ENCODE measurements around the gene FNDC1.

FNDC1 gene

GRCh38 chr6:159131709-159132108, 37.5 kb upstream of the FNDC1 start:
- Histone ChIP-seq H3K4me1 (ENCODE audit: control insufficient read depth, insufficient read depth, low read length) (no peaks in the 10 kb centered on the region), H3K27me3 (ENCODE audit: control insufficient read depth in 1 of 2, insufficient read depth in 2 of 2, low read length in 2 of 2) (no peaks in the 10 kb centered on the region), H3K9me3 (ENCODE audit: control insufficient read depth in 2 of 2, low read length in 2 of 2) (no peaks in the 10 kb centered on the region), H3K4me3 (ENCODE audit: low read length in 2 of 2) (no peak overlapping the region), H3K36me3 (ENCODE audit: control insufficient read depth in 2 of 2, insufficient read depth in 2 of 2, low read length in 2 of 2) (no peaks in the 10 kb centered on the region), H3K9ac (ENCODE audit: low read length in 2 of 2) (no peak overlapping the region), H3K27ac (ENCODE audit: low read length) (no peak overlapping the region)

- no peak overlapping the region for H3K9ac ChIP-seq (ENCODE audit: low read length in 2 of 2)
- no peaks in the 10 kb centered on the region for H3K4me1 ChIP-seq (ENCODE audit: control insufficient read depth, insufficient read depth, low read length)
- no peaks in the 10 kb centered on the region for H3K27me3 ChIP-seq (ENCODE audit: control insufficient read depth in 1 of 2, insufficient read depth in 2 of 2, low read length in 2 of 2)
- H3K36me3 ChIP-seq (ENCODE audit: control insufficient read depth in 2 of 2, insufficient read depth in 2 of 2, low read length in 2 of 2): no peaks in the 10 kb centered on the region
- no peak overlapping the region for H3K27ac ChIP-seq (ENCODE audit: low read length)
- no peak overlapping the region for H3K4me3 ChIP-seq (ENCODE audit: low read length in 2 of 2)
- no peaks in the 10 kb centered on the region for H3K9me3 ChIP-seq (ENCODE audit: control insufficient read depth in 2 of 2, low read length in 2 of 2)
Observed at GRCh38 chr6:159132664-159133063, 36.5 kb upstream of the FNDC1 start.

GRCh38 chr6:159134701-159135364, 34.4 kb upstream of the FNDC1 start:
- Histone ChIP-seq H3K27me3 (ENCODE audit: control insufficient read depth in 1 of 2, insufficient read depth in 2 of 2, low read length in 2 of 2) (no peaks in the 10 kb centered on the region), H3K9ac (ENCODE audit: low read length in 2 of 2) (no peak overlapping the region), H3K4me3 (ENCODE audit: low read length in 2 of 2) (no peak overlapping the region), H3K4me1 (ENCODE audit: control insufficient read depth, insufficient read depth, low read length) (no peaks in the 10 kb centered on the region), H3K9me3 (ENCODE audit: control insufficient read depth in 2 of 2, low read length in 2 of 2) (no peaks in the 10 kb centered on the region), H3K36me3 (ENCODE audit: control insufficient read depth in 2 of 2, insufficient read depth in 2 of 2, low read length in 2 of 2) (no peaks in the 10 kb centered on the region), H3K27ac (ENCODE audit: low read length) (no peak overlapping the region)

GRCh38 chr6:159137676-159138075, 31.5 kb upstream of the FNDC1 start:
- Histone ChIP-seq H3K27me3 (ENCODE audit: control insufficient read depth in 1 of 2, insufficient read depth in 2 of 2, low read length in 2 of 2) (no peaks in the 10 kb centered on the region), H3K4me1 (ENCODE audit: control insufficient read depth, insufficient read depth, low read length) (no peaks in the 10 kb centered on the region), H3K9ac (ENCODE audit: low read length in 2 of 2) (no peak overlapping the region), H3K4me3 (ENCODE audit: low read length in 2 of 2) (no peak overlapping the region), H3K36me3 (ENCODE audit: control insufficient read depth in 2 of 2, insufficient read depth in 2 of 2, low read length in 2 of 2) (no peaks in the 10 kb centered on the region), H3K9me3 (ENCODE audit: control insufficient read depth in 2 of 2, low read length in 2 of 2) (no peaks in the 10 kb centered on the region), H3K27ac (ENCODE audit: low read length) (no peak overlapping the region)

- Histone ChIP-seq H3K27ac (ENCODE audit: low read length) (no peak overlapping the region), H3K4me1 (ENCODE audit: control insufficient read depth, insufficient read depth, low read length) (no peaks in the 10 kb centered on the region), H3K27me3 (ENCODE audit: control insufficient read depth in 1 of 2, insufficient read depth in 2 of 2, low read length in 2 of 2) (peaks cover 0 to 3% of the 10 kb centered on the region in 2 donors), H3K36me3 (ENCODE audit: control insufficient read depth in 2 of 2, insufficient read depth in 2 of 2, low read length in 2 of 2) (no peaks in the 10 kb centered on the region), H3K4me3 (ENCODE audit: low read length in 2 of 2) (no peak overlapping the region), H3K9ac (ENCODE audit: low read length in 2 of 2) (no peak overlapping the region), H3K9me3 (ENCODE audit: control insufficient read depth in 2 of 2, low read length in 2 of 2) (no peaks in the 10 kb centered on the region)
Observed at GRCh38 chr6:159142531-159142930, 26.7 kb upstream of the FNDC1 start.

- H3K9me3 ChIP-seq (ENCODE audit: control insufficient read depth in 2 of 2, low read length in 2 of 2): no peaks in the 10 kb centered on the region
- H3K27ac ChIP-seq (ENCODE audit: low read length): no peak overlapping the region
- no peaks in the 10 kb centered on the region for H3K36me3 ChIP-seq (ENCODE audit: control insufficient read depth in 2 of 2, insufficient read depth in 2 of 2, low read length in 2 of 2)
- no peak overlapping the region for H3K9ac ChIP-seq (ENCODE audit: low read length in 2 of 2)
- H3K27me3 ChIP-seq (ENCODE audit: control insufficient read depth in 1 of 2, insufficient read depth in 2 of 2, low read length in 2 of 2): peaks cover 0 to 2% of the 10 kb centered on the region in 2 donors
- no peaks in the 10 kb centered on the region for H3K4me1 ChIP-seq (ENCODE audit: control insufficient read depth, insufficient read depth, low read length)
- no peak overlapping the region for H3K4me3 ChIP-seq (ENCODE audit: low read length in 2 of 2)
Observed at GRCh38 chr6:159148641-159149040, 20.6 kb upstream of the FNDC1 start.

GRCh38 chr6:159149641-159150040, 19.6 kb upstream of the FNDC1 start:
- H3K36me3 ChIP-seq (ENCODE audit: control insufficient read depth in 2 of 2, insufficient read depth in 2 of 2, low read length in 2 of 2): no peaks in the 10 kb centered on the region
- peaks cover 0 to 2% of the 10 kb centered on the region in 2 donors for H3K27me3 ChIP-seq (ENCODE audit: control insufficient read depth in 1 of 2, insufficient read depth in 2 of 2, low read length in 2 of 2)
- H3K9me3 ChIP-seq (ENCODE audit: control insufficient read depth in 2 of 2, low read length in 2 of 2): no peaks in the 10 kb centered on the region
- no peaks in the 10 kb centered on the region for H3K4me1 ChIP-seq (ENCODE audit: control insufficient read depth, insufficient read depth, low read length)
- H3K27ac ChIP-seq (ENCODE audit: low read length): no peak overlapping the region
- H3K4me3 ChIP-seq (ENCODE audit: low read length in 2 of 2): no peak overlapping the region
- H3K9ac ChIP-seq (ENCODE audit: low read length in 2 of 2): no peak overlapping the region

- Histone ChIP-seq H3K27me3 (ENCODE audit: control insufficient read depth in 1 of 2, insufficient read depth in 2 of 2, low read length in 2 of 2) (peaks cover 0 to 2% of the 10 kb centered on the region in 2 donors), H3K9ac (ENCODE audit: low read length in 2 of 2) (no peak overlapping the region), H3K36me3 (ENCODE audit: control insufficient read depth in 2 of 2, insufficient read depth in 2 of 2, low read length in 2 of 2) (no peaks in the 10 kb centered on the region), H3K4me3 (ENCODE audit: low read length in 2 of 2) (no peak overlapping the region), H3K4me1 (ENCODE audit: control insufficient read depth, insufficient read depth, low read length) (no peaks in the 10 kb centered on the region), H3K9me3 (ENCODE audit: control insufficient read depth in 2 of 2, low read length in 2 of 2) (peaks cover 0 to under 1% of the 10 kb centered on the region in 2 donors), H3K27ac (ENCODE audit: low read length) (no peak overlapping the region)
Observed at GRCh38 chr6:159151266-159151855, 17.8 kb upstream of the FNDC1 start.

- Histone ChIP-seq H3K27ac (ENCODE audit: low read length) (no peak overlapping the region), H3K4me3 (ENCODE audit: low read length in 2 of 2) (no peak overlapping the region), H3K36me3 (ENCODE audit: control insufficient read depth in 2 of 2, insufficient read depth in 2 of 2, low read length in 2 of 2) (no peaks in the 10 kb centered on the region), H3K27me3 (ENCODE audit: control insufficient read depth in 1 of 2, insufficient read depth in 2 of 2, low read length in 2 of 2) (peaks cover 0 to 2% of the 10 kb centered on the region in 2 donors), H3K4me1 (ENCODE audit: control insufficient read depth, insufficient read depth, low read length) (no peaks in the 10 kb centered on the region), H3K9ac (ENCODE audit: low read length in 2 of 2) (no peak overlapping the region), H3K9me3 (ENCODE audit: control insufficient read depth in 2 of 2, low read length in 2 of 2) (peaks cover 2 to 7% of the 10 kb centered on the region in 2 donors)
Observed at GRCh38 chr6:159152041-159152440, 17.2 kb upstream of the FNDC1 start.

- Histone ChIP-seq H3K27me3 (ENCODE audit: control insufficient read depth in 1 of 2, insufficient read depth in 2 of 2, low read length in 2 of 2) (peaks cover 2% of the 10 kb centered on the region in 2 donors), H3K27ac (ENCODE audit: low read length) (no peak overlapping the region), H3K9ac (ENCODE audit: low read length in 2 of 2) (no peak overlapping the region), H3K36me3 (ENCODE audit: control insufficient read depth in 2 of 2, insufficient read depth in 2 of 2, low read length in 2 of 2) (no peaks in the 10 kb centered on the region), H3K4me3 (ENCODE audit: low read length in 2 of 2) (no peak overlapping the region), H3K4me1 (ENCODE audit: control insufficient read depth, insufficient read depth, low read length) (no peaks in the 10 kb centered on the region), H3K9me3 (ENCODE audit: control insufficient read depth in 2 of 2, low read length in 2 of 2) (peaks cover 2 to 10% of the 10 kb centered on the region in 2 donors)
Observed at GRCh38 chr6:159152782-159153181, 16.4 kb upstream of the FNDC1 start.

GRCh38 chr6:159155679-159156078, 13.5 kb upstream of the FNDC1 start:
- Histone ChIP-seq H3K27me3 (ENCODE audit: control insufficient read depth in 1 of 2, insufficient read depth in 2 of 2, low read length in 2 of 2) (peaks cover 2% of the 10 kb centered on the region in 2 donors), H3K4me3 (ENCODE audit: low read length in 2 of 2) (no peak overlapping the region), H3K9ac (ENCODE audit: low read length in 2 of 2) (no peak overlapping the region), H3K27ac (ENCODE audit: low read length) (no peak overlapping the region), H3K4me1 (ENCODE audit: control insufficient read depth, insufficient read depth, low read length) (no peaks in the 10 kb centered on the region), H3K36me3 (ENCODE audit: control insufficient read depth in 2 of 2, insufficient read depth in 2 of 2, low read length in 2 of 2) (no peaks in the 10 kb centered on the region), H3K9me3 (ENCODE audit: control insufficient read depth in 2 of 2, low read length in 2 of 2) (peaks cover 2 to 10% of the 10 kb centered on the region in 2 donors)
